Body of pancreas (tissue), 4 donors: Measurements from ENCODE around the gene MAPT. TPM values are rescaled to one million over a fixed set of nuclear protein-coding genes. Genes with fewer than 3 reads are reported as not detected.

Source experiments
- ATAC-seq: fragments of 150-250 bp; one replicate; pipeline ENCODE4 v1.9.1; 2016
- DNase-seq, 4 donors: peaks; one replicate each; pipeline ENCODE4 v3.0.0-alpha.2; 2019
- H3K27ac ChIP-seq, 4 donors: fragments of 200-600 bp; sonication (generic); 1 replicate in 3 of 4; 2 replicates in 1 of 4; pipeline versions ENCODE4 v1.5.1 to v1.6.1; 2016 to 2019; ENCODE audit warnings: mild to moderate bottlenecking in 1 of 4, mixed read lengths in 1 of 4, moderate library complexity in 1 of 4
- H3K27me3 ChIP-seq, 2 donors: fragments of 200-600 bp; sonication (generic); one replicate each; pipeline ENCODE4 v1.6.0; 2016; ENCODE audit warnings: mild to moderate bottlenecking in 1 of 2
- H3K36me3 ChIP-seq, 2 donors: fragments of 200-600 bp; sonication (generic); replicated peaks in 1 of 2; 2 replicates each; pipeline ENCODE4 v1.5.1; 2016; ENCODE audit warnings: low read depth in 2 of 2; ENCODE audit not compliant: insufficient read depth in 1 of 2
- H3K4me1 ChIP-seq: fragments of 200-600 bp; sonication (generic); one replicate; pipeline ENCODE4 v1.6.0; 2016
- H3K4me3 ChIP-seq, 2 donors: fragments of 200-600 bp; sonication (generic); 1 replicate in 1 of 2; 2 replicates in 1 of 2; pipeline ENCODE4 v1.5.1; 2016 to 2019
- H3K9me3 ChIP-seq, 3 donors: fragments of 200-600 bp; sonication (generic); 1 replicate in 2 of 3; 2 replicates in 1 of 3; pipeline ENCODE4 v1.5.1; 2016
- POLR2A ChIP-seq, 3 donors: fragments of 450-650 bp; IDR thresholded peaks; one replicate each; pipeline ENCODE4 v1.6.1; 2016; ENCODE audit warnings: antibody characterized with exemption in 3 of 3, mild to moderate bottlenecking in 2 of 3
- WGBS, 2 donors: methylation state at CpG; one replicate each; pipeline ENCODE4 v1.1.5; 2017; 5-methylcytosine and 5-hydroxymethylcytosine counted together
- intact Hi-C: fragments of 100-400 bp; cut with DNase I; formaldehyde crosslinking; loops from one replicate; pipeline ENCODE4 v1.15.1; 2023
- total RNA-seq, 2 donors: library from RNA; depleted of rRNA; stranded (reverse); fragments of >200 nt; gene quantifications; one replicate each; pipeline ENCODE4 v1.1.0, GENCODE V29; 2016
- TF ChIP-seq, protein P1 (sequence below), 7 experiments: fragments of 450-650 bp in 4 of 7; fragments of 200-600 bp in 3 of 7; sonication (generic) in 3 of 7; IDR thresholded peaks; one replicate each; pipeline ENCODE4 v1.5.1; 2016 to 2019; ENCODE audit warnings: antibody characterized with exemption in 7 of 7

Gene MAPT
- total RNA-seq, 2 donors from 2014 or later = 1.6 to 2.3 TPM

DNA sequence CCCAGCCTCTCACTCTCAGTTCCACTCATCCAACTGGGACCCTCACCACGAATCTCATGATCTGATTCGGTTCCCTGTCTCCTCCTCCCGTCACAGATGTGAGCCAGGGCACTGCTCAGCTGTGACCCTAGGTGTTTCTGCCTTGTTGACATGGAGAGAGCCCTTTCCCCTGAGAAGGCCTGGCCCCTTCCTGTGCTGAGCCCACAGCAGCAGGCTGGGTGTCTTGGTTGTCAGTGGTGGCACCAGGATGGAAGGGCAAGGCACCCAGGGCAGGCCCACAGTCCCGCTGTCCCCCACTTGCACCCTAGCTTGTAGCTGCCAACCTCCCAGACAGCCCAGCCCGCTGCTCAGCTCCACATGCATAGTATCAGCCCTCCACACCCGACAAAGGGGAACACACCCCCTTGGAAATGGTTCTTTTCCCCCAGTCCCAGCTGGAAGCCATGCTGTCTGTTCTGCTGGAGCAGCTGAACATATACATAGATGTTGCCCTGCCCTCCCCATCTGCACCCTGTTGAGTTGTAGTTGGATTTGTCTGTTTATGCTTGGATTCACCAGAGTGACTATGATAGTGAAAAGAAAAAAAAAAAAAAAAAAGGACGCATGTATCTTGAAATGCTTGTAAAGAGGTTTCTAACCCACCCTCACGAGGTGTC lies 131.3 kb downstream of the MAPT start:
- DNase-seq (peak in 1 of 4 donors; percentile 5), ATAC-seq (no peak)
- Histone ChIP-seq H3K4me3 (no peak overlapping the region), H3K36me3 (no peaks in the 10 kb centered on the region), H3K4me1 (peaks cover 74% of the 10 kb centered on the region), H3K9me3 (no peaks in the 10 kb centered on the region), H3K27ac (peak overlapping the region; percentile 65 to 84 (median 77)), H3K27me3 (no peaks in the 10 kb centered on the region)
- 67 to 76% methylated on average over 8 of the region's 8 CpGs for WGBS, 2 donors
- no peak for TF ChIP-seq POLR2A (IDR thresholded peaks at IDR 0.05)
- TF ChIP-seq, protein P1, sequence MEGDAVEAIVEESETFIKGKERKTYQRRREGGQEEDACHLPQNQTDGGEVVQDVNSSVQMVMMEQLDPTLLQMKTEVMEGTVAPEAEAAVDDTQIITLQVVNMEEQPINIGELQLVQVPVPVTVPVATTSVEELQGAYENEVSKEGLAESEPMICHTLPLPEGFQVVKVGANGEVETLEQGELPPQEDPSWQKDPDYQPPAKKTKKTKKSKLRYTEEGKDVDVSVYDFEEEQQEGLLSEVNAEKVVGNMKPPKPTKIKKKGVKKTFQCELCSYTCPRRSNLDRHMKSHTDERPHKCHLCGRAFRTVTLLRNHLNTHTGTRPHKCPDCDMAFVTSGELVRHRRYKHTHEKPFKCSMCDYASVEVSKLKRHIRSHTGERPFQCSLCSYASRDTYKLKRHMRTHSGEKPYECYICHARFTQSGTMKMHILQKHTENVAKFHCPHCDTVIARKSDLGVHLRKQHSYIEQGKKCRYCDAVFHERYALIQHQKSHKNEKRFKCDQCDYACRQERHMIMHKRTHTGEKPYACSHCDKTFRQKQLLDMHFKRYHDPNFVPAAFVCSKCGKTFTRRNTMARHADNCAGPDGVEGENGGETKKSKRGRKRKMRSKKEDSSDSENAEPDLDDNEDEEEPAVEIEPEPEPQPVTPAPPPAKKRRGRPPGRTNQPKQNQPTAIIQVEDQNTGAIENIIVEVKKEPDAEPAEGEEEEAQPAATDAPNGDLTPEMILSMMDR (IDR thresholded peaks at IDR 0.05) = no peak
- intact Hi-C loops = no loop called here

DNA sequence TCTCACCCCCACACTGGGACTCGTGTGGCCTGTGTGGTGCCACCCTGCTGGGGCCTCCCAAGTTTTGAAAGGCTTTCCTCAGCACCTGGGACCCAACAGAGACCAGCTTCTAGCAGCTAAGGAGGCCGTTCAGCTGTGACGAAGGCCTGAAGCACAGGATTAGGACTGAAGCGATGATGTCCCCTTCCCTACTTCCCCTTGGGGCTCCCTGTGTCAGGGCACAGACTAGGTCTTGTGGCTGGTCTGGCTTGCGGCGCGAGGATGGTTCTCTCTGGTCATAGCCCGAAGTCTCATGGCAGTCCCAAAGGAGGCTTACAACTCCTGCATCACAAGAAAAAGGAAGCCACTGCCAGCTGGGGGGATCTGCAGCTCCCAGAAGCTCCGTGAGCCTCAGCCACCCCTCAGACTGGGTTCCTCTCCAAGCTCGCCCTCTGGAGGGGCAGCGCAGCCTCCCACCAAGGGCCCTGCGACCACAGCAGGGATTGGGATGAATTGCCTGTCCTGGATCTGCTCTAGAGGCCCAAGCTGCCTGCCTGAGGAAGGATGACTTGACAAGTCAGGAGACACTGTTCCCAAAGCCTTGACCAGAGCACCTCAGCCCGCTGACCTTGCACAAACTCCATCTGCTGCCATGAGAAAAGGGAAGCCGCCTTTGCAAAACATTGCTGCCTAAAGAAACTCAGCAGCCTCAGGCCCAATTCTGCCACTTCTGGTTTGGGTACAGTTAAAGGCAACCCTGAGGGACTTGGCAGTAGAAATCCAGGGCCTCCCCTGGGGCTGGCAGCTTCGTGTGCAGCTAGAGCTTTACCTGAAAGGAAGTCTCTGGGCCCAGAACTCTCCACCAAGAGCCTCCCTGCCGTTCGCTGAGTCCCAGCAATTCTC lies 132.1 kb downstream of the MAPT start:
- intact Hi-C loops = no loop called here
- no peak for ATAC-seq
- WGBS, 2 donors = 67 to 71% methylated on average over 5 to 16 of the region's 17 CpGs

DNA sequence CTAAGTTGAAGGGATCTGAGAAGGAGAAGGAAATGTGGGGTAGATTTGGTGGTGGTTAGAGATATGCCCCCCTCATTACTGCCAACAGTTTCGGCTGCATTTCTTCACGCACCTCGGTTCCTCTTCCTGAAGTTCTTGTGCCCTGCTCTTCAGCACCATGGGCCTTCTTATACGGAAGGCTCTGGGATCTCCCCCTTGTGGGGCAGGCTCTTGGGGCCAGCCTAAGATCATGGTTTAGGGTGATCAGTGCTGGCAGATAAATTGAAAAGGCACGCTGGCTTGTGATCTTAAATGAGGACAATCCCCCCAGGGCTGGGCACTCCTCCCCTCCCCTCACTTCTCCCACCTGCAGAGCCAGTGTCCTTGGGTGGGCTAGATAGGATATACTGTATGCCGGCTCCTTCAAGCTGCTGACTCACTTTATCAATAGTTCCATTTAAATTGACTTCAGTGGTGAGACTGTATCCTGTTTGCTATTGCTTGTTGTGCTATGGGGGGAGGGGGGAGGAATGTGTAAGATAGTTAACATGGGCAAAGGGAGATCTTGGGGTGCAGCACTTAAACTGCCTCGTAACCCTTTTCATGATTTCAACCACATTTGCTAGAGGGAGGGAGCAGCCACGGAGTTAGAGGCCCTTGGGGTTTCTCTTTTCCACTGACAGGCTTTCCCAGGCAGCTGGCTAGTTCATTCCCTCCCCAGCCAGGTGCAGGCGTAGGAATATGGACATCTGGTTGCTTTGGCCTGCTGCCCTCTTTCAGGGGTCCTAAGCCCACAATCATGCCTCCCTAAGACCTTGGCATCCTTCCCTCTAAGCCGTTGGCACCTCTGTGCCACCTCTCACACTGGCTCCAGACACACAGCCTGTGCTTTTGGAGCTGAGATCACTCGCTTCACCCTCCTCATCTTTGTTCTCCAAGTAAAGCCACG lies 133.0 kb downstream of the MAPT start:
- intact Hi-C loops = no loop called here
- Histone ChIP-seq H3K36me3 (peaks cover 0 to 3% of the 10 kb centered on the region in 2 donors), H3K4me1 (peaks cover 85% of the 10 kb centered on the region), H3K27me3 (no peaks in the 10 kb centered on the region), H3K27ac (peak overlapping the region; percentile 72 to 84 (median 80)), H3K9me3 (no peaks in the 10 kb centered on the region), H3K4me3 (no peak overlapping the region)
- DNase-seq = peak; percentile 80 to 93 (median 90)
- WGBS, 2 donors = 40 to 43% methylated on average over 10 to 12 of the region's 12 CpGs
- peak in 1 of 3 donors; percentile 38 for TF ChIP-seq POLR2A (IDR thresholded peaks at IDR 0.05)
- TF ChIP-seq, protein P1 (IDR thresholded peaks at IDR 0.05) = no peak
- peak; percentile 73 for ATAC-seq

More for the DNA sequence above, 132.1 kb downstream of the MAPT start:
- peaks cover 81% of the 10 kb centered on the region for H3K4me1 ChIP-seq
- DNase-seq = peak in 2 of 4 donors; percentile 32 to 53
- H3K36me3 ChIP-seq = no peaks in the 10 kb centered on the region
- no peak overlapping the region for H3K4me3 ChIP-seq
- peak overlapping the region; percentile 72 to 84 (median 80) for H3K27ac ChIP-seq
- no peaks in the 10 kb centered on the region for H3K27me3 ChIP-seq
- H3K9me3 ChIP-seq = no peaks in the 10 kb centered on the region
- TF ChIP-seq POLR2A (IDR thresholded peaks at IDR 0.05) = no peak
- TF ChIP-seq, protein P1 (IDR thresholded peaks at IDR 0.05) = no peak

DNA sequence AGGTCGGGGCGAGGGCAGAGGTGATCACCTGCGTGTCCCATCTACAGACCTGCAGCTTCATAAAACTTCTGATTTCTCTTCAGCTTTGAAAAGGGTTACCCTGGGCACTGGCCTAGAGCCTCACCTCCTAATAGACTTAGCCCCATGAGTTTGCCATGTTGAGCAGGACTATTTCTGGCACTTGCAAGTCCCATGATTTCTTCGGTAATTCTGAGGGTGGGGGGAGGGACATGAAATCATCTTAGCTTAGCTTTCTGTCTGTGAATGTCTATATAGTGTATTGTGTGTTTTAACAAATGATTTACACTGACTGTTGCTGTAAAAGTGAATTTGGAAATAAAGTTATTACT lies 133.6 kb downstream of the MAPT start:
- H3K4me1 ChIP-seq = peaks cover 87% of the 10 kb centered on the region
- no peaks in the 10 kb centered on the region for H3K27me3 ChIP-seq
- H3K4me3 ChIP-seq = no peak overlapping the region
- WGBS, 2 donors = 13 to 52% methylated on average over 4 of the region's 4 CpGs
- no peak for TF ChIP-seq POLR2A (IDR thresholded peaks at IDR 0.05)
- TF ChIP-seq, protein P1 (IDR thresholded peaks at IDR 0.05) = no peak
- DNase-seq (no peak), ATAC-seq (peak; percentile 6)
- H3K9me3 ChIP-seq = no peaks in the 10 kb centered on the region
- peak overlapping the region; percentile 72 to 84 (median 80) for H3K27ac ChIP-seq
- intact Hi-C loops = no loop called here
- H3K36me3 ChIP-seq = peaks cover 0 to 3% of the 10 kb centered on the region in 2 donors
